ENCODE results near the gene KAT5. TPM values are rescaled to one million over a fixed set of nuclear protein-coding genes. Genes with fewer than 3 reads are reported as not detected.

KAT5 gene
- total and polyA plus RNA-seq, 2 of the 13 experiments (the other 11 are each of a cell fraction or from before 2014, with no cell fraction given): 35.2 to 48.3 TPM

GRCh38 chr11:65662799-65663638 lies 49.0 kb upstream of the KAT5 start, which contains the start of gene RELA (continued):
- TF ChIP-seq HNRNPK (IDR thresholded peaks at IDR 0.05; ENCODE audit: low read depth, low read length, poor library complexity, severe bottlenecking) (no peak), CTCF (CRISPR knock-in tag; IDR thresholded peaks at IDR 0.05) (no peak), ZBTB2 (CRISPR knock-in tag; IDR thresholded peaks at IDR 0.05; ENCODE audit: low read depth) (peak; percentile 94), SMAD9 (CRISPR knock-in tag; IDR thresholded peaks at IDR 0.05) (no peak), ZNF619 (CRISPR knock-in tag; IDR thresholded peaks at IDR 0.05) (no peak; the same call in 1 of the 2 replicates), NR2F2 (IDR thresholded peaks at IDR 0.05; ENCODE audit: borderline replicate concordance, low read depth) (no peak; the same call in 1 of the 2 replicates), PHF21A (CRISPR knock-in tag; IDR thresholded peaks at IDR 0.05) (no peak), SKIL (CRISPR knock-in tag; IDR thresholded peaks at IDR 0.05; ENCODE audit: borderline replicate concordance) (no peak), ZC3H13 (CRISPR knock-in tag; IDR thresholded peaks at IDR 0.05) (no peak), MTA1 (CRISPR knock-in tag; IDR thresholded peaks at IDR 0.05; ENCODE audit: borderline replicate concordance) (peak; percentile 55; the same call in 1 of the 2 replicates), ZNF704 (CRISPR knock-in tag; IDR thresholded peaks at IDR 0.05; ENCODE audit: borderline replicate concordance) (no peak; the same call in 1 of the 2 replicates), ZNF496 (CRISPR knock-in tag; IDR thresholded peaks at IDR 0.05; ENCODE audit: insufficient replicate concordance) (no peak), NR0B2 (CRISPR knock-in tag; IDR thresholded peaks at IDR 0.05) (no peak)
- TF ChIP-seq, protein P1, sequence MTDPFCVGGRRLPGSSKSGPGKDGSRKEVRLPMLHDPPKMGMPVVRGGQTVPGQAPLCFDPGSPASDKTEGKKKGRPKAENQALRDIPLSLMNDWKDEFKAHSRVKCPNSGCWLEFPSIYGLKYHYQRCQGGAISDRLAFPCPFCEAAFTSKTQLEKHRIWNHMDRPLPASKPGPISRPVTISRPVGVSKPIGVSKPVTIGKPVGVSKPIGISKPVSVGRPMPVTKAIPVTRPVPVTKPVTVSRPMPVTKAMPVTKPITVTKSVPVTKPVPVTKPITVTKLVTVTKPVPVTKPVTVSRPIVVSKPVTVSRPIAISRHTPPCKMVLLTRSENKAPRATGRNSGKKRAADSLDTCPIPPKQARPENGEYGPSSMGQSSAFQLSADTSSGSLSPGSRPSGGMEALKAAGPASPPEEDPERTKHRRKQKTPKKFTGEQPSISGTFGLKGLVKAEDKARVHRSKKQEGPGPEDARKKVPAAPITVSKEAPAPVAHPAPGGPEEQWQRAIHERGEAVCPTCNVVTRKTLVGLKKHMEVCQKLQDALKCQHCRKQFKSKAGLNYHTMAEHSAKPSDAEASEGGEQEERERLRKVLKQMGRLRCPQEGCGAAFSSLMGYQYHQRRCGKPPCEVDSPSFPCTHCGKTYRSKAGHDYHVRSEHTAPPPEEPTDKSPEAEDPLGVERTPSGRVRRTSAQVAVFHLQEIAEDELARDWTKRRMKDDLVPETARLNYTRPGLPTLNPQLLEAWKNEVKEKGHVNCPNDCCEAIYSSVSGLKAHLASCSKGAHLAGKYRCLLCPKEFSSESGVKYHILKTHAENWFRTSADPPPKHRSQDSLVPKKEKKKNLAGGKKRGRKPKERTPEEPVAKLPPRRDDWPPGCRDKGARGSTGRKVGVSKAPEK (CRISPR knock-in tag; IDR thresholded peaks at IDR 0.05; ENCODE audit: borderline replicate concordance): no peak
- TF ChIP-seq, protein P2, sequence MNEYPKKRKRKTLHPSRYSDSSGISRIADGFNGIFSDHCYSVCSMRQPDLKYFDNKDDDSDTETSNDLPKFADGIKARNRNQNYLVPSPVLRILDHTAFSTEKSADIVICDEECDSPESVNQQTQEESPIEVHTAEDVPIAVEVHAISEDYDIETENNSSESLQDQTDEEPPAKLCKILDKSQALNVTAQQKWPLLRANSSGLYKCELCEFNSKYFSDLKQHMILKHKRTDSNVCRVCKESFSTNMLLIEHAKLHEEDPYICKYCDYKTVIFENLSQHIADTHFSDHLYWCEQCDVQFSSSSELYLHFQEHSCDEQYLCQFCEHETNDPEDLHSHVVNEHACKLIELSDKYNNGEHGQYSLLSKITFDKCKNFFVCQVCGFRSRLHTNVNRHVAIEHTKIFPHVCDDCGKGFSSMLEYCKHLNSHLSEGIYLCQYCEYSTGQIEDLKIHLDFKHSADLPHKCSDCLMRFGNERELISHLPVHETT (CRISPR knock-in tag; conservative IDR thresholded peaks at IDR 0.05): peak; percentile 92
